Breast epithelium (tissue), 4 donors: Measurements from ENCODE around the gene SIDT2. TPM values are rescaled to one million over a fixed set of nuclear protein-coding genes. Genes with fewer than 3 reads are reported as not detected.

Experiments used
- DNase-seq, 2 donors: peaks; one replicate each; pipeline ENCODE4 v3.0.0-alpha.2; 2019; ENCODE audit warnings: low spot score in 2 of 2
- H3K27ac ChIP-seq, 2 donors: fragments of 200-600 bp; sonication (generic) in 1 of 2; one replicate each; pipeline ENCODE4 v1.5.1; 2016 to 2019; ENCODE audit warnings: mild to moderate bottlenecking in 1 of 2
- H3K27me3 ChIP-seq, 2 donors: fragments of 200-600 bp; sonication (generic) in 1 of 2; one replicate each; pipeline versions ENCODE4 v1.5.1 to v1.6.0; 2017 to 2019; ENCODE audit warnings: control low read depth in 1 of 2, mild to moderate bottlenecking in 1 of 2
- H3K36me3 ChIP-seq: fragments of 200-600 bp; one replicate; pipeline ENCODE4 v1.5.1; 2019
- H3K4me1 ChIP-seq, 2 donors: fragments of 200-600 bp; sonication (generic); one replicate each; pipeline ENCODE4 v1.5.1; 2016 to 2019; ENCODE audit warnings: control low read depth in 1 of 2
- H3K4me3 ChIP-seq, 3 donors: fragments of 200-600 bp; sonication (generic); 1 replicate in 2 of 3; 2 replicates in 1 of 3; pipeline ENCODE4 v1.5.1; 2016 to 2019; ENCODE audit warnings: mild to moderate bottlenecking in 3 of 3, moderate library complexity in 2 of 3
- H3K9me3 ChIP-seq, 2 donors: fragments of 200-600 bp; sonication (generic) in 1 of 2; one replicate each; pipeline ENCODE4 v1.5.1; 2016 to 2019; ENCODE audit warnings: control low read depth in 1 of 2
- CTCF ChIP-seq, 3 donors: fragments of 450-650 bp; IDR thresholded peaks; one replicate each; pipeline ENCODE4 v1.5.1; 2016 to 2017; ENCODE audit warnings: antibody characterized with exemption in 3 of 3, mild to moderate bottlenecking in 3 of 3, moderate library complexity in 3 of 3
- POLR2A ChIP-seq: fragments of 450-650 bp; IDR thresholded peaks from one replicate; pipeline ENCODE4 v1.6.1; 2016; ENCODE audit warnings: antibody characterized with exemption, mild to moderate bottlenecking, moderate library complexity
- POLR2AphosphoS5 ChIP-seq, 3 donors: sonication (generic); formaldehyde crosslinking; IDR thresholded peaks; one replicate each; pipeline ENCODE4 v1.6.1; 2017; ENCODE audit warnings: antibody characterized with exemption in 3 of 3
- intact Hi-C: fragments of 100-400 bp; cut with DNase I; formaldehyde crosslinking; loops from one replicate; pipeline ENCODE4 v1.15.1; 2023; ENCODE audit warnings: low total_unique reads
- total RNA-seq, 3 donors: library from RNA; depleted of rRNA; stranded (reverse); fragments of >200 nt; gene quantifications; one replicate each; pipeline ENCODE4 v1.1.0, GENCODE V29; 2016

SIDT2 gene
- total RNA-seq, 3 donors from 2014 or later, result 45.2 to 86.7 (median 49.5) TPM

GRCh38 chr11:117225553-117226170 lies 47.1 kb downstream of the SIDT2 start:
- Histone ChIP-seq H3K27ac (no peak overlapping the region), H3K4me3 (no peak overlapping the region), H3K4me1 (peaks cover 7 to 11% of the 10 kb centered on the region in 2 donors), H3K36me3 (no peaks in the 10 kb centered on the region), H3K27me3 (no peaks in the 10 kb centered on the region), H3K9me3 (no peaks in the 10 kb centered on the region)
- DNase-seq, result no peak
- intact Hi-C loops, result loop anchor here (10.0 kb wide), 1 partner anchor 351 kb away; no protein-coding TSS in a partner anchor
- TF ChIP-seq POLR2AphosphoS5 (IDR thresholded peaks at IDR 0.05) (no peak), POLR2A (no peak), CTCF (IDR thresholded peaks at IDR 0.05) (no peak)

DNA sequence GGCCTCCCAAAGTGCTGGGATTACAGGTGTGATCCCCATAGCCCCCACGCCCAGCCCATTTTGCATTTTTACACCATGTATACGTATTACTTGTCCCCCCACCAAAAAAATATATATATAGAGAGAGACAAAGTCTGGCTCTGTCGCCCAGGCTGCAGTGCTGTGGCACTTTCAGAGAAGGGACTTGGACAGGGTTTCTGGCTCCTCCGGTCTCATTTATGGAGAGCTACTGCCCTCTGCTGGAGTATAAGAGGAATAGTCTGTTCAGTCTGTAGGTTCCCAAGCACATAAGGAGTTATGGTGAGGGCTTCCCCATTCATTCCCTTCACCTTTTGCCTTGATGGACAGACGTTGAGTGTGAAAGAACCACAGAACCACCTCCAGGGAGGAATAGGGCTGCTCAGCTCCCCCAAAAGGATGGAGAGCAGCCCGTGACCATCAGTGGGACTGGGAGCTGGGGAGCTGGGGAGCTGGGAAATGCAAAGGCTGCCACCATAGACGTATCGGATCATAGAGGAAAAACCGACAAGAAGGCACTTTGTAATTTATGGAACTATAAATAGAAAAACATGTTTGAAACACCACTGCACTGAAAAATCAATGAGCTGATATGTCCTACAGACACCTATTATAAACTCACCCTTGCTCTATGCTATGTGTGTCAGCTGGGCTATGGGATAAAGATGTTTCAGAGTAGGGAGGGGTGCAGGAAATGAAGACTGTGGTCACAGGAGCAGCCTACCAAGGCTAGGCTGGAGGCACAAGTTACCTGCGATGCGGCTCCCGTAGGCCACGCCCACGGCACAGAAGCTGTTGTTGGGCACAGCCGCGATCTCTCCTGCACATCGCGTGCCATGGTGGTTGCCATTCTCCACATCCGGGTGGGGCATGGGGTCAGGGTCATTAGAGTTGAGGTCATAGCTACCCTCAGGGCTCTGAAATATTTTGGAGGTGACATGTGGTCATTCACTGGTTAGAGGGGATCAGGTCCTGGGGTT lies 48.1 kb downstream of the SIDT2 start:
- peak in 1 of 3 donors; percentile 20 for TF ChIP-seq POLR2AphosphoS5 (IDR thresholded peaks at IDR 0.05)
- peak; percentile 38 to 88 (median 86) for TF ChIP-seq CTCF (IDR thresholded peaks at IDR 0.05)
- no peak for TF ChIP-seq POLR2A
- DNase-seq, result no peak
- intact Hi-C loops, result loop anchor here (10.0 kb wide), 1 partner anchor 352 kb away; no protein-coding TSS in a partner anchor
- Histone ChIP-seq H3K4me1 (peaks cover 3 to 8% of the 10 kb centered on the region in 2 donors), H3K27me3 (no peaks in the 10 kb centered on the region), H3K4me3 (no peak overlapping the region), H3K27ac (no peak overlapping the region), H3K9me3 (no peaks in the 10 kb centered on the region), H3K36me3 (no peaks in the 10 kb centered on the region)

GRCh38 chr11:117228091-117228490 lies 49.5 kb downstream of the SIDT2 start:
- Histone ChIP-seq H3K4me3 (no peak overlapping the region), H3K27me3 (no peaks in the 10 kb centered on the region), H3K27ac (no peak overlapping the region), H3K9me3 (no peaks in the 10 kb centered on the region), H3K36me3 (no peaks in the 10 kb centered on the region), H3K4me1 (peaks cover 0 to 2% of the 10 kb centered on the region in 2 donors)
- intact Hi-C loops, result loop anchor here (10.0 kb wide), 1 partner anchor 353 kb away; no protein-coding TSS in a partner anchor
- no peak for DNase-seq
- TF ChIP-seq POLR2AphosphoS5 (IDR thresholded peaks at IDR 0.05) (no peak), CTCF (IDR thresholded peaks at IDR 0.05) (no peak), POLR2A (no peak)

GRCh38 chr11:117229411-117229810 lies 50.9 kb downstream of the SIDT2 start:
- Histone ChIP-seq H3K27me3 (no peaks in the 10 kb centered on the region), H3K9me3 (no peaks in the 10 kb centered on the region), H3K4me1 (peaks cover 2 to 4% of the 10 kb centered on the region in 2 donors), H3K4me3 (no peak overlapping the region), H3K36me3 (no peaks in the 10 kb centered on the region), H3K27ac (no peak overlapping the region)
- intact Hi-C loops, result loop anchor here (10.0 kb wide), 1 partner anchor 355 kb away; no protein-coding TSS in a partner anchor
- TF ChIP-seq POLR2A (no peak), POLR2AphosphoS5 (IDR thresholded peaks at IDR 0.05) (no peak), CTCF (IDR thresholded peaks at IDR 0.05) (no peak)
- no peak for DNase-seq
